Epithelial cell of umbilical artery (primary cell): ENCODE measurements around the gene PCYT1B. TPM values are rescaled to one million over a fixed set of nuclear protein-coding genes. Genes with fewer than 3 reads are reported as not detected.

Source experiments
- total RNA-seq: library from RNA; depleted of rRNA; stranded (reverse); fragments of >200 nt; gene quantifications from 2 replicates; pipeline ENCODE4 v1.2.3, GENCODE V29; 2014

Gene PCYT1B
- total RNA-seq: 0.32 and 0.61 TPM in 2 replicates

DNA sequence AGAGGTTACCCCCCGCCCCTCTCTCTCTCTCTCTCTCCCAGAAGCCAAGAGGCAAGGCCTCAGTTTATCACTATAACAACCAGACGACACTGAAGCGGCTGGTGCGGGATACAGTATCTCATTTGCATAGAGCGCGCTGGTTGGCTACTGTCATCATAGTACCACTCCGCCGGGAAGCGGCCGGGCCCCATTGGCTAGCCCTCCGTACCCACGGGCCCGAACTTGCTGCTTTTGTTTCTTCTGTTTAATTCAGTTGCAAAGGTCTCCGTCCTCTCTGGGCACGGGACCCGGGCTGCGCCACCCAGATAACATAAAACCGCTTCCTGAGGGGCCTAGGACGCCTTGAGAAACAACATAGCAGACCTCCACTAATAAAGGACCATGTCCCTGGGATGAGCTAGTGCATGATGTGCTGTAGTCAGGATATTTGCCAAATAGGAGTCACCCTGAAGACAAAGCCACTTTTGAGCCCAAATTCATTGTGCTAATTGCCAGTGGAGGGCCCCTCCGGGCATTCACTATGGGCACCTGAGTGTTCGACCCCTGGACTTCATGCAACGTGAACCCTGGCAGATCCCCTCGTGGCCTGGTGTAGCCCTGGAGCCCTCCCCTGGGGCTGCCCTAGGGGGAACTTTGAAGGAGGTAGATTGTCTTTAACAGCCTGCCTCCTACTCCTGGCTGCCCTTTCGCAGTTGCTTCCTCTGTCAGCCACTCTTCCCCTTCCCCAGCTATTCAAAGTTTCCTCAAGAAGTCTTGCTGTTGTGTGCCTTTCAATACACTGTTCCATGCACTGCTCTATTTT is at the start of gene PCYT1B:
Gene PCYT1B (minus strand): TSS at position 91 of the 802 bp plus-strand sequence. CDS start 242 bp downstream, outside the sequence.

DNA sequence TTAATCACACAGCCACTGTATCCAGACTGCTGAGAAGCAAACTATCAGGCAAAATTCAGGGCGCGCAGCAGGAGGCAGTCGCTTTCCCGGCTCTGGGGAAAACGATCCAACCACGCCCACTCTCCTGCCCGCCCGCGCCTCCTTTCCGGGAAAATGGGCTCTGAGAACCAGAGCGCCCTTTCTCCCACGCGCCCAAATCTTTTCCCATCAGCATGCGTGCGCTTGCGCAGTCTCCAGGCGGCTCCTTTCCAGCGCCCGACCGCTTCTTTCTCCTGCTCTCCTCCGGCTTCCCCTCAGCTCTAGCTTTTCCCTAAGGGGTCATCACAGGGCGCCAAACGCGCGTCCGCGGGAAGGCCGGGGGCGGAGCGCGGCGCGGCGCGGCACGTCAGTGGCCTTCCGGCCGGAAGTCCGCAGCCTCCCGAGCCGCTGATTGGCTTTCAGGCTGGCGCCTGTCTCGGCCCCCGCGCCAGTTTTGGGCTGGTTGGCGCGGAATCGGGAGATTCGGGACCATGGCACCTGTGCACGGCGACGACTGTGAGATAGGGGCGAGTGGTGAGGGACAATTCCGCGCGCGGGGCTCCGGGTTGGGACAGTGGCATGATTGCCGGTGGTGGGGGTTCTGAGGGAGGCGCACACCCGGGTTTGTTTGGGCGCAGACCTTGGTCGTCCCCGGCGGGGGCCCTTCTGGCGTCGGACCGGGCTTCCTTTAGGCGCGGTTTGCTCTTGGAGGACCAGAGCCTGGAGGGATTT is 46.5 kb upstream of the PCYT1B start, which contains the start of gene POLA1:
Gene POLA1 (plus strand): TSS at position 466 of the 750 bp plus-strand sequence. CDS start 44 bp downstream, at position 510.

Other genes starting within 250 kb of the PCYT1B start
- gene PDK3, start 182.1 kb downstream of the PCYT1B start, total RNA-seq: 5.8 and 6.7 TPM in 2 replicates
- gene POLA1, start 46.6 kb upstream of the PCYT1B start, total RNA-seq: 16.2 and 18.5 TPM in 2 replicates